Uterus (tissue), 2 donors: ENCODE data around the gene UBE2Q1.

Experiments
- CTCF ChIP-seq, 4 experiments: fragments of 200-600 bp in 2 of 4; fragments of 450-650 bp in 2 of 4; sonication (generic) in 2 of 4; IDR thresholded peaks; one replicate each; pipeline ENCODE4 v1.5.1; 2016 to 2019; ENCODE audit warnings: antibody characterized with exemption in 4 of 4, mild to moderate bottlenecking in 2 of 4, moderate library complexity in 1 of 4
- POLR2A ChIP-seq, 2 donors: fragments of 450-650 bp; IDR thresholded peaks; one replicate each; pipeline ENCODE4 v1.6.1; 2016; ENCODE audit warnings: antibody characterized with exemption in 2 of 2, mild to moderate bottlenecking in 1 of 2, moderate library complexity in 1 of 2

- TF ChIP-seq CTCF (IDR thresholded peaks at IDR 0.05) = no peak
- TF ChIP-seq POLR2A (IDR thresholded peaks at IDR 0.05) = no peak
Measured at GRCh38 chr1:154514066-154514553, 44.4 kb downstream of the UBE2Q1 start.
